Esophagus squamous epithelium (tissue), 4 donors: ENCODE data around the gene FAM237B.

Experiments used
- CTCF ChIP-seq, 6 experiments: fragments of 450-650 bp in 4 of 6; fragments of 200-600 bp in 2 of 6; sonication (generic) in 2 of 6; IDR thresholded peaks; one replicate each; pipeline ENCODE4 v1.5.1; 2016 to 2019; ENCODE audit warnings: antibody characterized with exemption in 6 of 6, mild to moderate bottlenecking in 4 of 6, moderate library complexity in 4 of 6
- POLR2A ChIP-seq, 4 donors: fragments of 450-650 bp; IDR thresholded peaks; one replicate each; pipeline ENCODE4 v1.6.1; 2017; ENCODE audit warnings: antibody characterized with exemption in 4 of 4, mild to moderate bottlenecking in 4 of 4, moderate library complexity in 3 of 4

GRCh38 chr7:90274161-90274560, 46.9 kb downstream of the FAM237B start:
- TF ChIP-seq POLR2A (IDR thresholded peaks at IDR 0.05) (no peak), CTCF (IDR thresholded peaks at IDR 0.05) (no peak)
